Measurements from ENCODE around the gene TBC1D9. TPM values are rescaled to one million over a fixed set of nuclear protein-coding genes. Genes with fewer than 3 reads are reported as not detected.

Gene TBC1D9
- total and polyA plus RNA-seq, 2 donors, result 14.2 to 68.0 TPM

DNA sequence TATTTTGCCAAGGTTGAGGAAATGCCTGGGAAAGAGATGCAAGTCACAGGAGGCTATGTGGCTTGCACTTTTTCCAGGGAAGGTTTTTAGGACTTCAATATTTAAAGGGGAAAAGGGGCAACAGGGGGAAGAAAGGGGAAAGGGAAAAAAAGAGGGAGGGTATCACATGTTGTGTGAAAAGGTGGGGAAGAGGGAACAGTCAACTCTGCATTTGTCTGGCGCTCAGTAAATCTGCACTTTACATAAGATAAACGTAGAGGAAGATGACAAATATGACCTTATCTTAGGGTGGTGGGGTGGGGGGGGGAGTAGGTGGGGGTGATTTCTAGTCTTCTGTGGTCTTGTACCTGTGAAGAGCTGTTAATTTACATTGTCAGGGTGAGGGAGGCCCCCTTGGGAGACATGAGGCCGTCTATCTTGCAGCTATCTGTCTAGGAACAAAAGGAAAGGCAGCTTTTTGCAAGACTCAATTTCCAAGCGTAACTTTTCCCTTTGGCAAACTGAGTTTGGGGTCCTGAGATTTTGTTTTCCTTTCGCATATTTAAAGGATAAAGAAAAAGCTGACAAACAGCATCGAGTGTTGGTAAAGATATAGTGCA, 115.9 kb downstream of the TBC1D9 start:
- DNase-seq (ENCODE audit: extremely low spot score), result no peak
- 75% methylated on average over 6 of the region's 6 CpGs for WGBS
- no peaks in the 10 kb centered on the region for H3K4me1 ChIP-seq (ENCODE audit: insufficient read depth)
- no peaks in the 10 kb centered on the region for H3K36me3 ChIP-seq (ENCODE audit: insufficient read depth)
- no peak overlapping the region for H3K4me3 ChIP-seq (ENCODE audit: low read depth, low read length)
- no peak overlapping the region for H3K27ac ChIP-seq (ENCODE audit: low read depth)

DNA sequence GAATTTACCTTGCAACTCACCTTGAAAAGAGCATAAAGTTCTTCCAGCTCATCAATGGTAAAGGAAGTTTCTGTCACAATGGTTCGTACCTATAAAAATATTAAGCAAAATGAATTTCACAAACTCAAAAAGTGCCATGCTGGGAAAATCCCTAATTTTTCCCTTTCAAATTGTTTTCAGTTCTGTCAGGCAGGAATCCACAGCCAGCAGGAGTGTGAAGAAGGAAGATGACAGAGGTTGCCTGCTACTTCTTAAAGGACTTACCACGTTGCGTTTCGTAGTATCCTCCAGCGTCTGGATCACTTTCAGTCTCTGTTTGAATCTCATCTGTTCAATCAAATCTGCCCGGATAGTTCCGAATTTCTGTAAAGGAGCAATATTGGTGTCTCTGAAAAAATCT, 117.1 kb downstream of the TBC1D9 start:
- 96% methylated on average over 7 of the region's 7 CpGs for WGBS
- H3K27ac ChIP-seq (ENCODE audit: low read depth), result no peak overlapping the region
- no peaks in the 10 kb centered on the region for H3K4me1 ChIP-seq (ENCODE audit: insufficient read depth)
- no peak for DNase-seq (ENCODE audit: extremely low spot score)
- no peak overlapping the region for H3K4me3 ChIP-seq (ENCODE audit: low read depth, low read length)
- H3K36me3 ChIP-seq (ENCODE audit: insufficient read depth), result no peaks in the 10 kb centered on the region

DNA sequence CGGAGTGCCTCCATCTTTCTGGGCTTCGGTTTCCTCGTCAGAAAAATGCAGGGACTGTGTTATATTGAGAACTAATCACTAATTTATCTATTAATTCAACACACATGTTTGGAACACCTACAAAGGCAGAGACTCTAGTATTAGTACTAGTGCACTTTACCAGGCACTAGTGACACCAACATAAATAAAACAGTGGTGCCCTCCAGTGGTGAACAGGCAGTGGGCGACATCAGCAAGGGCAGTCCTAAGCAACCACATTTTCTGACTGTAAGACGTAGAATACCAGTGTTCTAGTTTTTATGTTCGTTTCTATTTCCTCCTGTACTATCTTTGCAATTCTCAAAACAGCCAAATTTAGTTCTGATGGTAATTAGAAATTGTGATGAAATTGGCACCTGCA, 118.3 kb downstream of the TBC1D9 start:
- H3K4me3 ChIP-seq (ENCODE audit: low read depth, low read length), result no peak overlapping the region
- no peak for DNase-seq (ENCODE audit: extremely low spot score)
- WGBS, result 85% methylated on average over 6 of the region's 6 CpGs
- no peaks in the 10 kb centered on the region for H3K36me3 ChIP-seq (ENCODE audit: insufficient read depth)
- H3K27ac ChIP-seq (ENCODE audit: low read depth), result no peak overlapping the region
- no peaks in the 10 kb centered on the region for H3K4me1 ChIP-seq (ENCODE audit: insufficient read depth)

DNA sequence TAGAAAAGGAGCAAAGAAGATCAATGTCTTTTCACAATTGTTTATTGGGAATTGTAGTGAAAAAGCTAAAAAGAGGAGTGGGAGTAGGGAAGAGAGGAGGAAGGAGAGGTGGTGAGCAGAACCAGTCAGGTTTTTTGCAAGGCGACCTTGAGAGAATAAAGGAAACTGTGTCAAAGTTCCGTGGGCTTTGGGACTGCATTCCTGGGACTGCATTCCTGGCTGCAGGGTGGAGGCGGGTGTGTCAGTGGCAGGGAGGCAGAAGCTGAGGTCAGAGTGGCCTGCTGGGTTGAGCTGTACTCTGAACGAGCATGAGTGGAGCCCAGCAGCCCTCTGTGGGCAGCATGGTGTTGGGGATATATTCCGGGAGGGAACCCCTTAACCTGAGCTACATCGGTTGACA, 120.6 kb downstream of the TBC1D9 start:
- 69% methylated on average over 6 of the region's 6 CpGs for WGBS

DNA sequence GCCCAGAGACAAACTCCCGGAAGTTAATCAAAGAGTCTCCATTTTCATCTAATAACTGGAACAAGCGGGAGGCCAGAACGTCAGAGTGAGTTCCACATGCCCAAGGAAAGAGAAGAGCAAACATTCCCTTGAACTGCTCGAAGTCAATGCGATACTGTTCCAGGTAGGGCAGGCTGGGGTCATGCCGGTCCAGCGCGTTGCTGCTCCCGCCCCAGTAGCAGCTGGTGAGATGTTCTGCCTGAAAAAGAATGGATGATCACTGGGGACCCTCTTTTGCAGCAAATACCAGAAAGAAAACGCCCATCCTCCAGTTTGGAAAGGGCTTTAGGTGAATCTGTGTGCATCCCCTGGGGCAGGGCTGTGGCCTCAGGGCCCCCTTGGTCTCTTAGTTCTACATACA, 122.2 kb downstream of the TBC1D9 start:
- 97% methylated on average over 10 of the region's 10 CpGs for WGBS
- Histone ChIP-seq H3K4me1 (ENCODE audit: insufficient read depth) (no peaks in the 10 kb centered on the region), H3K4me3 (ENCODE audit: low read depth, low read length) (no peak overlapping the region), H3K36me3 (ENCODE audit: insufficient read depth) (no peaks in the 10 kb centered on the region), H3K27ac (ENCODE audit: low read depth) (no peak overlapping the region)
- no peak for DNase-seq (ENCODE audit: extremely low spot score)

More for the DNA sequence above, 120.6 kb downstream of the TBC1D9 start:
- no peak for DNase-seq (ENCODE audit: extremely low spot score)
- Histone ChIP-seq H3K36me3 (ENCODE audit: insufficient read depth) (no peaks in the 10 kb centered on the region), H3K27ac (ENCODE audit: low read depth) (no peak overlapping the region), H3K4me3 (ENCODE audit: low read depth, low read length) (no peak overlapping the region), H3K4me1 (ENCODE audit: insufficient read depth) (no peaks in the 10 kb centered on the region)

DNA sequence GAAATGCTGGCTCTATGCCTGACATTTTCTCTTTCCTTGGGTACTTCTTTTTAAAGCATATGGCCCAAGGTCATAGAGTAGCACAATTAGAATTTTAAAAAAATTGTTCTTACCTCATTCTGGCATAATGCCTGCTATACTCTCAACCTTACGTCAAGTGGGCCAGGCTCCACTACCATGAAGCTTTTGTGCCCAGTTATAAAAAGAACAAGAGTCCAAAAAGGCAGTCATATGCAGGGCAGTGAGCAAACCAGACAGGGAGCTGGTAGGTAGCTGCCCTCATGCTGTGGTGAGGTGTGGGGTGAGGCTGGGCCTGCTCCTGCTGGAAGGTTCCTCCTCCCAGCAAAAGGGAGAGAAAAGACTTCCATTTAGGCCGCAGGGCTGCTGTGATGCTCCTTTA, 123.1 kb downstream of the TBC1D9 start:
- H3K36me3 ChIP-seq (ENCODE audit: insufficient read depth), result no peaks in the 10 kb centered on the region
- DNase-seq (ENCODE audit: extremely low spot score), result no peak
- WGBS, result 92% methylated on average over 2 of the region's 2 CpGs
- no peak overlapping the region for H3K27ac ChIP-seq (ENCODE audit: low read depth)
- H3K4me3 ChIP-seq (ENCODE audit: low read depth, low read length), result no peak overlapping the region
- no peaks in the 10 kb centered on the region for H3K4me1 ChIP-seq (ENCODE audit: insufficient read depth)

DNA sequence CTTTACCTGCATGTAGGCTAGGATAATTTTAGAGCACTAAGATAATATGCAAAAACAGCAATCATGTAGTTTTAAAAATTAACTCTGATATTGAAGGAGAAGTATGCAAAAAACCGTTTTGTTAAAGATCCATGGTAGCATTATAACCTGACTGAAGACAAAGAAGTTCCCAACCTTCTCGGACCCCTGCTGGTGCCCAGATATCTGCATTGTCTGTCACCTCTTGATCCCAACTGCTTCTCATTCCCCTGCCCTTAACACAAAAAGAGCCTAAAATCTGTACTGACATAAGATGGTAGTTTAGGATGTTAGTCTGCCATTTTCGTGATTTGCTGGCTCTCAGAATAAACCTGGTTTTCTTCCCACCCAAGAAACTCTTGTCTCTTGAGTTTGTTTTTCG, 125.9 kb downstream of the TBC1D9 start:
- Histone ChIP-seq H3K4me3 (ENCODE audit: low read depth, low read length) (no peak overlapping the region), H3K4me1 (ENCODE audit: insufficient read depth) (no peaks in the 10 kb centered on the region), H3K27ac (ENCODE audit: low read depth) (no peak overlapping the region), H3K36me3 (ENCODE audit: insufficient read depth) (peaks cover 2% of the 10 kb centered on the region)
- 90% methylated on average over 4 of the region's 4 CpGs for WGBS
- no peak for DNase-seq (ENCODE audit: extremely low spot score)

DNA sequence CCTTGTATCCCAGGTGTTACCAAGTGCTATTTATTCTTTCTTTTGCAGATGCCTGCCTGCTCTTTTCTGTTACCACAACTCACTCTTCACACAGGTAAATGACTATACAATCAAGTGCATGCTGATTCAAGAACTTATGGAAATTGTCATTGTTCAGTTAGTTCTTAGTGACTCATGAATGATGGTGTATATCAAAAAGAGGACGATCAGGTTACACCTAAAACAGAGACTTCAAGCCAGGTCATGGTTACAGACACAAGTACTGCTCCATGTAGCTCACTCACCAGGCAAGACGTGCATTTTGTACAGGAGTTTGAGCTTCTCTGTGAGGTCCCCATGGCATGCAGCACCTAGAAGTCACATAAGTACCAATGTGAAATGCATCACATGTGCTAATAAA, 128.2 kb downstream of the TBC1D9 start:
- 89% methylated on average over 2 of the region's 2 CpGs for WGBS
- H3K4me1 ChIP-seq (ENCODE audit: insufficient read depth), result no peaks in the 10 kb centered on the region
- no peak overlapping the region for H3K27ac ChIP-seq (ENCODE audit: low read depth)
- peaks cover 2% of the 10 kb centered on the region for H3K36me3 ChIP-seq (ENCODE audit: insufficient read depth)
- H3K4me3 ChIP-seq (ENCODE audit: low read depth, low read length), result no peak overlapping the region
- no peak for DNase-seq (ENCODE audit: extremely low spot score)

DNA sequence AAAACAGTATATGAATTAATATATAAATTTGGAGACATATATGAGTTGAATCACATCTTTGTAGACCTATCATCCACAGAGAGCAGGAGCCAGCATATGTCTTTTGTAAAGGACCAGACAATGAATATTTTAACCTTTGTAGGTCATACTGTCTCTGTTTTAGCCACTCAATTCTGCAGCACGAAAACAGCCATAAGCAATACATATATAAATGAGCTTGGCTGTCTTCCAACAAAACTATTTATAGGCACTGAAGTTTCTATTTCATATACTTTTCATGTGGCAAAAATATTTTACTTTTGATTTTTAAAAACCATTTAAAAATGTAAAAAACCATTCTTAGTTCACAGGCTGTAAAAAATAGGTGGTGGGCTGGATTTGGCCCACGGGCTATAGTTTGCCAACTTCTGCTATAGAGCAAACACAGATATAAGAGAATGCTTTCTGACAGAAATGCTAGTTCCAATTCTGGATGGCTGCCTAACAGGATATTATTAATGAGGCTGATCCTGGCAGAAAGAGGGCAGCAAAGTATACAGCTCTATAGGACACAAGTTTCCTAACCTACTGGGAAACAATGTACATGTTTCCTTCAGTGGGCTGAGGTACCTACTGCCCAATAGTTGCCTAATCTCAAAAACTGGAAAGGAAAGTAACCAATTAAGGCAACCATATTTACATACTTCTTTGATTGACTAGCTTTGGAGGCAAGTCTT, 129.4 kb downstream of the TBC1D9 start:
- no peaks in the 10 kb centered on the region for H3K4me1 ChIP-seq (ENCODE audit: insufficient read depth)
- WGBS, result 39% methylated on average over 2 of the region's 2 CpGs
- H3K4me3 ChIP-seq (ENCODE audit: low read depth, low read length), result no peak overlapping the region
- H3K27ac ChIP-seq (ENCODE audit: low read depth), result no peak overlapping the region
- no peak for DNase-seq (ENCODE audit: extremely low spot score)
- peaks cover 10% of the 10 kb centered on the region for H3K36me3 ChIP-seq (ENCODE audit: insufficient read depth)

DNA sequence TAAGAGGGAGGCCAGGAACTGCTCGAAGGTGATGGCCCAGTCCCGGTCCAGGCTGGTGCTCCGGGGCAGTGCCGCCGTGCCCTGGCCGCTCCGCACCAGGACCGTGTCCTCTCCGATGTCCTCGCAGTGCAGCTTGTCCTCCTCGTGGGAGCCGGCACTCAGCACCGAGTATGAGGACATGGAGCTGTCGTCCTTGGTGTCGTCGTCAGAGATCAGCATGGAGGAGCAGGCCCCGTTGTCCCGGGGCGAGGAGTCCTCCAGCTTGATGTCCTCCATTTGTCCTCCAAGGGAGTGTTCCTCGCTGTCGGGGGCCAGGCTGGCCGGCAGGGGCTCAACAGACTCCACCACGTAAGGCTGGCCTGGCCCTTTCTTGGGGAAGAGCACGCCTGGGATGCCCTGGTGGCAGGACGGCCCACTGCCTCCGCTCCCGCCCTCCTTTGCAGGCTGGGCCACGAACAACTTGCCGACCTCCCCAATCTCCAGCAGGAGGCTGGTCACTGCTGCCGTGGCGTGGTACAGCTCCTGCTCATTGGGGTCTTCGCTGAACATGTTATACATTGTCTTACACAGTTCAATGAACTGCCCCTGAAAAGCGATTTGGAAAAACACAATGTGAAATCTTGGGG, 133.7 kb downstream of the TBC1D9 start:
- H3K4me3 ChIP-seq (ENCODE audit: low read depth, low read length), result no peak overlapping the region
- no peaks in the 10 kb centered on the region for H3K4me1 ChIP-seq (ENCODE audit: insufficient read depth)
- peaks cover 9% of the 10 kb centered on the region for H3K36me3 ChIP-seq (ENCODE audit: insufficient read depth)
- DNase-seq (ENCODE audit: extremely low spot score), result no peak
- no peak overlapping the region for H3K27ac ChIP-seq (ENCODE audit: low read depth)
- 92% methylated on average over 33 of the region's 33 CpGs for WGBS

DNA sequence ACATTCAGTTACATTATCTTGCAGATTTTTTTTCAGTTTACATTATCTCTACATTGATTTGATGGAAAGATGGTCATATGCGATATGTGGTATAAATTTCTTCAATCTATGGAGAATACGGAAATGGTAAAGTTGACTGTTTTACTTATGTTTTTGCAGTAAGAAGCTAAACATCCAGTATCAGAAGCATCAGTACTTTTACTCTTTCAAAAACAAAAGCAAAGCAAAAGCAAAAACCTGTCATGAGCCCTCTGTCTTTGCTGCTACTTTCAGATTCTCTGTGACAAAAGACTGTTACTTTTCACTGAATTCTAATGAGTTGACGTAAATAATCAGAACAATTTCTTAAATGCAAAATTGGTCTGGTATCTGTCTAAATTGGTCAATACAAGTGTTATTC, 135.0 kb downstream of the TBC1D9 start:
- WGBS, result 91% methylated on average over 3 of the region's 3 CpGs
- H3K36me3 ChIP-seq (ENCODE audit: insufficient read depth), result peaks cover 7% of the 10 kb centered on the region
- H3K4me3 ChIP-seq (ENCODE audit: low read depth, low read length), result no peak overlapping the region
- DNase-seq (ENCODE audit: extremely low spot score), result no peak
- no peak overlapping the region for H3K27ac ChIP-seq (ENCODE audit: low read depth)
- no peaks in the 10 kb centered on the region for H3K4me1 ChIP-seq (ENCODE audit: insufficient read depth)

DNA sequence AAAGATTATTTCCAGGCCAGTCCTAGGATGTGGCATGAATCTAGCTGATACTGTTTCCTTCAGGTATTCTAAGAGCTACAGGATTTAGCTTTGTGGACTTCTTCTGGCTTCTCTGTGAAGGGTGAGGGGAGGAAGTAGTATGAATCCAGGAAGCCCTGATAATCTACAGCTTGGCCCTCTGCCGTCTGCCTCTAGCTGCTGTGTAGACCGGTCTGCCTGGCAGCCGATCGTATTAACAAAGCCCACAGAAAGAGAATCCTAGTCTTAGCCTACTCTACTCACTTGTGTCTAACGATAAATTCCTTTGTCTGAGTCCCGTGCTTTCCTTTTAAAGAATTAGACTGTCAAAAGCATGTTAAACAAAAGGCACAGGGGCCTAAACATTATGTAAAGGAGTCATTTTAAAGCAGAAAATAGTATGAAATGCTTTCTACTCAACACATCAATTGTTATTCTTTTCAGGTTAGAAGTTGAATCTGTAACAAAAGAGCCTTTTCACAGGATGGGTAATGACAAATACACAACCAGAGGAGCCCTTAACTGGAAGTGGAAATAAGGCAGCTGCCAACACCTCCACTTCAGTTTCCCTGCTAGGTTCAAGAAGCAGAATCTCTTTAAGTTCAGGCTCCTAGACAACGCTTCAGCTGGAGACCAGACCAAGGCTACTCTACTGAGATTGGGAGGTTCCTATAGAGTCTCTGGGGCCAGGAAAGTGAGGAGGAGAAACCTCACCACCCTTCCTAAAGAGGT, 138.5 kb downstream of the TBC1D9 start:
- Histone ChIP-seq H3K27ac (ENCODE audit: low read depth) (no peak overlapping the region), H3K36me3 (ENCODE audit: insufficient read depth) (peaks cover 6% of the 10 kb centered on the region), H3K4me3 (ENCODE audit: low read depth, low read length) (no peak overlapping the region), H3K4me1 (ENCODE audit: insufficient read depth) (no peaks in the 10 kb centered on the region)
- DNase-seq (ENCODE audit: extremely low spot score), result no peak
- WGBS, result 28% methylated on average over 7 of the region's 7 CpGs

DNA sequence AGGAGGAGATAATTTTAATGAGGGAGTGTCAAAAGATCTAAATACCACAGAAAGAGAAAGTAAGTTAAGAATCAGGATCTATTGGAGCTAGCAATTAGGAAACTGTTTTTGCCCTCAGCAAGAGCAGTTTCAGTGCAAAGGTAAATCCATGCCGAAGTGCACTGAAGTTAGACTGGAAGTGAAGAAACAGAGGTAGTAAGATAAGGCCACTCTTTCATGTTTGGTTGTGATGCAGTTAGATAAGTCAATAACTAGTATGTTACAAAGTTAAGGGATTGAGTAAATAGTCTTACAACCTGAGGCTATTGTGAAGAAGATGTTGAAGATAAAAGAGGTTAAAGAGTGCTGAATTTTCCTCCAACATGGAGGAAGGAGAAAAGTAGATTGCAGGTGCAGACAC, 140.7 kb downstream of the TBC1D9 start:
- no peak overlapping the region for H3K27ac ChIP-seq (ENCODE audit: low read depth)
- DNase-seq (ENCODE audit: extremely low spot score), result no peak
- no peaks in the 10 kb centered on the region for H3K36me3 ChIP-seq (ENCODE audit: insufficient read depth)
- H3K4me1 ChIP-seq (ENCODE audit: insufficient read depth), result no peaks in the 10 kb centered on the region
- H3K4me3 ChIP-seq (ENCODE audit: low read depth, low read length), result no peak overlapping the region
- WGBS, result 83% methylated on average over 1 of the region's 1 CpG

DNA sequence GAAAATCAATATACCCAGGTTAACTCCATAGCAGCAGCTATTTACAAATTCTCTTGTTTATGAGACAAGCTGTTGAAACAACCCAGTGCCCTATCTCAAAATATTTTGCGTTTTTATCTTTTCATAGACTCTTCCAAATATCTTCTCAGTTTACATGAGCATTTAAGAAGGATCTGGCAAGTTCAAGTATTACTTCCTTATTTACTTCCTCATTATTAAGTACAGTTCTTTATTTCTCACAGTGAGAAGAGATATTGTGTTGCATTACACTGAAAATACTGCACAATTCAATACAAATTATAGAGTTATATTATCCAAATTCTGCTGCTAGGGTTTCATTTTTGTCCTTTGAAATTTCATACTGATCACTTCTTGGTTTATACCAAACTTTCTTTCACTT, 143.8 kb downstream of the TBC1D9 start:
- H3K4me1 ChIP-seq (ENCODE audit: insufficient read depth), result no peaks in the 10 kb centered on the region
- H3K36me3 ChIP-seq (ENCODE audit: insufficient read depth), result no peaks in the 10 kb centered on the region
- 27% methylated on average over 1 of the region's 1 CpG for WGBS
- H3K4me3 ChIP-seq (ENCODE audit: low read depth, low read length), result no peak overlapping the region
- DNase-seq (ENCODE audit: extremely low spot score), result no peak
- H3K27ac ChIP-seq (ENCODE audit: low read depth), result no peak overlapping the region
